ENCODE results near the gene PROS1.

- no peak for TF ChIP-seq CTCF (IDR thresholded peaks at IDR 0.05 in 8 of 11, conservative IDR thresholded peaks at IDR 0.05 in 3 of 11)
- TF ChIP-seq POLR2A (IDR thresholded peaks at IDR 0.05), result no peak
- no peak for TF ChIP-seq POLR2AphosphoS5 (IDR thresholded peaks at IDR 0.05)
Observed at GRCh38 chr3:94012185-94012584, 38.5 kb upstream of the PROS1 start.
